Measurements from ENCODE around the gene KDM1B. TPM values are rescaled to one million over a fixed set of nuclear protein-coding genes. Genes with fewer than 3 reads are reported as not detected.

KDM1B gene
- total and polyA plus RNA-seq, 9 of the 15 experiments (the other 6 are each of a cell fraction or from before 2014, with no cell fraction given): 1.4 to 58.9 (median 36.3) TPM

- Histone ChIP-seq H3K79me2 (ENCODE audit: control insufficient read depth, insufficient read depth, low read length) (no peaks in the 10 kb centered on the region), H3K27ac (ENCODE audit: extremely low read depth, low read depth, low read length) (no peak overlapping the region), H3K9ac (ENCODE audit: insufficient read depth in 1 of 2, low read depth in 2 of 2, low read length in 2 of 2) (no peak overlapping the region), H3K9me1 (ENCODE audit: control insufficient read depth, insufficient read depth, low read length) (no peaks in the 10 kb centered on the region), H3K4me3 (no peak overlapping the region), H4K20me1 (replicated peaks; ENCODE audit: control insufficient read depth, insufficient read depth, low read length) (no peaks in the 10 kb centered on the region), H2AFZ (ENCODE audit: low read depth, low read length) (0 out of 2 replicates have a peak overlapping the region, but pooled peaks have one; percentile 17), H3K27me3 (ENCODE audit: control insufficient read depth in 2 of 2, insufficient read depth in 2 of 2, low read length in 2 of 2) (no peaks in the 10 kb centered on the region; a peak in 1 of 5 replicates), H3K4me1 (replicated peaks in 1 of 2; ENCODE audit: control insufficient read depth in 2 of 2, insufficient read depth in 2 of 2, low read length in 2 of 2) (peaks cover 3 to 8% of the 10 kb centered on the region in 2 experiments; a peak in 2 of 5 replicates), H3K9me3 (replicated peaks; ENCODE audit: control insufficient read depth, insufficient read depth, low read depth, low read length) (no peaks in the 10 kb centered on the region), H3K36me3 (ENCODE audit: control insufficient read depth, insufficient read depth, low read length) (no peaks in the 10 kb centered on the region), H3K4me2 (ENCODE audit: insufficient read depth, low read length) (no peak overlapping the region)
- ChIA-PET CTCF (ENCODE audit: low intra/inter-chr PET ratio) (no interaction called here), POLR2A (interaction anchor here (1.7 kb wide), 1 partner anchor 9 kb away, joined by 3 read pairs; no protein-coding TSS in a partner anchor)
- ATAC-seq (no peak), DNase-seq (ENCODE audit: extremely low read depth in 1 of 4, low spot score in 3 of 4) (no peak), FAIRE-seq (no peak)
- no TSS peak for BruUV-seq (replicated peaks)
- WGBS (ENCODE audit: insufficient coverage, low coverage, missing lambda C conversion rate): 14% methylated on average over 3 of the region's 3 CpGs
- intact Hi-C loops (cut with micrococcal nuclease) (loop anchor here (5.0 kb wide), 1 partner anchor 531 kb away; no protein-coding TSS in a partner anchor), in situ Hi-C loops (cut with MboI) (no loop called here)
- TF ChIP-seq, protein P1, sequence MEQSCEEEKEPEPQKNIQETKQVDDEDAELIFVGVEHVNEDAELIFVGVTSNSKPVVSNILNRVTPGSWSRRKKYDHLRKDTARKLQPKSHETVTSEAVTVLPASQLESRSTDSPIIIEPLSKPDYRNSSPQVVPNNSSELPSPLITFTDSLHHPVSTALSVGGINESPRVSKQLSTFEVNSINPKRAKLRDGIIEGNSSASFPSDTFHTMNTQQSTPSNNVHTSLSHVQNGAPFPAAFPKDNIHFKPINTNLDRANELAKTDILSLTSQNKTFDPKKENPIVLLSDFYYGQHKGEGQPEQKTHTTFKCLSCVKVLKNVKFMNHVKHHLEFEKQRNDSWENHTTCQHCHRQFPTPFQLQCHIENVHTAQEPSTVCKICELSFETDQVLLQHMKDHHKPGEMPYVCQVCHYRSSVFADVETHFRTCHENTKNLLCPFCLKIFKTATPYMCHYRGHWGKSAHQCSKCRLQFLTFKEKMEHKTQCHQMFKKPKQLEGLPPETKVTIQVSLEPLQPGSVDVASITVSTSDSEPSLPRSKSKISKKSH (CRISPR knock-in tag; IDR thresholded peaks at IDR 0.05): no peak
- TF ChIP-seq ZBTB49 (CRISPR knock-in tag; IDR thresholded peaks at IDR 0.05; ENCODE audit: borderline replicate concordance) (no peak), CCNT2 (IDR thresholded peaks at IDR 0.05; ENCODE audit: borderline replicate concordance, extremely low read depth, insufficient read length, low read depth, low read length) (no peak), SIN3A (IDR thresholded peaks at IDR 0.05; ENCODE audit: borderline replicate concordance in 2 of 2, control insufficient read depth in 1 of 2, low read depth in 2 of 2, low read length in 2 of 2) (no peak), ARHGAP35 (IDR thresholded peaks at IDR 0.05; ENCODE audit: partially characterized antibody) (no peak), YBX1 (IDR thresholded peaks at IDR 0.05) (no peak), KLF16 (IDR thresholded peaks at IDR 0.05) (no peak), UBTF (IDR thresholded peaks at IDR 0.05; ENCODE audit: borderline replicate concordance in 1 of 2, low read depth in 2 of 2, low read length in 2 of 2) (no peak), NCOA2 (IDR thresholded peaks at IDR 0.05; ENCODE audit: partially characterized antibody in 2 of 2) (no peak)
- TF ChIP-seq, protein P2, sequence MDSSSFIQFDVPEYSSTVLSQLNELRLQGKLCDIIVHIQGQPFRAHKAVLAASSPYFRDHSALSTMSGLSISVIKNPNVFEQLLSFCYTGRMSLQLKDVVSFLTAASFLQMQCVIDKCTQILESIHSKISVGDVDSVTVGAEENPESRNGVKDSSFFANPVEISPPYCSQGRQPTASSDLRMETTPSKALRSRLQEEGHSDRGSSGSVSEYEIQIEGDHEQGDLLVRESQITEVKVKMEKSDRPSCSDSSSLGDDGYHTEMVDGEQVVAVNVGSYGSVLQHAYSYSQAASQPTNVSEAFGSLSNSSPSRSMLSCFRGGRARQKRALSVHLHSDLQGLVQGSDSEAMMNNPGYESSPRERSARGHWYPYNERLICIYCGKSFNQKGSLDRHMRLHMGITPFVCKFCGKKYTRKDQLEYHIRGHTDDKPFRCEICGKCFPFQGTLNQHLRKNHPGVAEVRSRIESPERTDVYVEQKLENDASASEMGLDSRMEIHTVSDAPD (CRISPR knock-in tag; IDR thresholded peaks at IDR 0.05): no peak
Observed at GRCh38 chr6:18118330-18118729, 36.9 kb upstream of the KDM1B start.

Measured in K562 (cell line).